K562 (cell line): ENCODE results near the gene RNASET2. TPM values are rescaled to one million over a fixed set of nuclear protein-coding genes. Genes with fewer than 3 reads are reported as not detected.

ENCODE experiments used
- CAMTA2 ChIP-seq: fragments of 250-450 bp; sonication (Bioruptor Pico); conservative IDR thresholded peaks from 2 replicates; pipeline ENCODE4 v1.5.1; 2022
- CTCF ChIP-seq, 3 experiments: IDR thresholded peaks in 2 of 3; conservative IDR thresholded peaks in 1 of 3; 2 replicates each; pipeline ENCODE4 v1.5.1; 2011 to 2012; ENCODE audit warnings: low read length in 3 of 3, mild to moderate bottlenecking in 3 of 3, control low read depth in 2 of 3, improper control_type of control experiment in 1 of 3, inconsistent platforms in 1 of 3, low read depth in 1 of 3, mixed read lengths in 1 of 3, moderate library complexity in 1 of 3; ENCODE audit not compliant: insufficient read depth in 2 of 3
- ELF4 ChIP-seq: fragments of 450-650 bp; formaldehyde crosslinking; IDR thresholded peaks from 2 replicates; pipeline ENCODE4 v1.4.0; 2022; ENCODE audit warnings: missing genetic modification characterization
- ELK1 ChIP-seq: sonication (generic); formaldehyde crosslinking; IDR thresholded peaks from 2 replicates; pipeline ENCODE4 v1.8.1; 2022; ENCODE audit warnings: missing genetic modification reagents
- HNRNPLL ChIP-seq: fragments of 200-400 bp; formaldehyde crosslinking; IDR thresholded peaks from 2 replicates; pipeline ENCODE4 v1.6.1; 2017; ENCODE audit warnings: low read length, low read depth, mild to moderate bottlenecking; ENCODE audit not compliant: poor library complexity, severe bottlenecking
- KLF16 ChIP-seq: IDR thresholded peaks from 2 replicates; pipeline ENCODE4 v1.6.1; 2016; ENCODE audit warnings: antibody characterized with exemption
- L3MBTL2 ChIP-seq: fragments of 450-650 bp; IDR thresholded peaks from 2 replicates; pipeline ENCODE4 v1.6.1; 2016; ENCODE audit warnings: mild to moderate bottlenecking, moderate library complexity
- MGA ChIP-seq: fragments of 450-650 bp; IDR thresholded peaks from 2 replicates; pipeline ENCODE4 v1.6.1; 2016; ENCODE audit warnings: mild to moderate bottlenecking, moderate library complexity
- NBN ChIP-seq: fragments of 450-650 bp; IDR thresholded peaks from 2 replicates; pipeline ENCODE4 v1.6.1; 2016; ENCODE audit warnings: low read depth, mild to moderate bottlenecking
- NFIC ChIP-seq: fragments of 450-650 bp; IDR thresholded peaks from 2 replicates; pipeline ENCODE4 v1.6.1; 2017; ENCODE audit warnings: mild to moderate bottlenecking, inconsistent platforms
- SRSF3 ChIP-seq: fragments of 200-400 bp; formaldehyde crosslinking; IDR thresholded peaks from 2 replicates; pipeline ENCODE4 v1.6.1; 2016; ENCODE audit warnings: mild to moderate bottlenecking, low read length, moderate library complexity; ENCODE audit not compliant: insufficient read depth
- SRSF7 ChIP-seq: fragments of 200-400 bp; formaldehyde crosslinking; optimal IDR thresholded peaks from 2 replicates; pipeline ENCODE3; 2017; ENCODE audit warnings: mild to moderate bottlenecking, low read depth, low read length
- ZBTB17 ChIP-seq: fragments of 450-650 bp; formaldehyde crosslinking; IDR thresholded peaks from 2 replicates; pipeline ENCODE4 v1.4.0; 2020; ENCODE audit warnings: mild to moderate bottlenecking
- ZNF347 ChIP-seq: fragments of 450-650 bp; formaldehyde crosslinking; IDR thresholded peaks from 2 replicates; pipeline ENCODE4 v1.4.0; 2020; ENCODE audit warnings: low read depth, mild to moderate bottlenecking, moderate library complexity
- ZNF436 ChIP-seq: fragments of 250-450, 450-650 bp; sonication (Bioruptor Pico); formaldehyde crosslinking; IDR thresholded peaks from 2 replicates; pipeline ENCODE4 v1.7.0; 2020; ENCODE audit warnings: mild to moderate bottlenecking
- ZNF586 ChIP-seq: fragments of 450-650 bp; formaldehyde crosslinking; conservative IDR thresholded peaks from 2 replicates; pipeline ENCODE4 v1.4.0; 2020; ENCODE audit warnings: mild to moderate bottlenecking, moderate library complexity
- polyA plus RNA-seq, 8 experiments: library from polyadenylated mRNA; depleted of rRNA in 4 of 8; stranded (reverse) in 5 of 8; unstranded in 3 of 8; fragments of >200 nt; fragmentation: Nextera tagmentation in 2 of 8; fragmentation: Illumina TruSeq in 1 of 8; extraction: Ambion mirVana in 2 of 8; extraction: Trizol in 1 of 8; gene quantifications; 2 replicates each; pipeline versions ENCODE4 v1.2.1 to v1.2.3, GENCODE V29; 2011 to 2014; ENCODE audit warnings: inconsistent platforms in 1 of 8, missing spikeins in 1 of 8
- total RNA-seq, 7 experiments: library from RNA; depleted of rRNA in 6 of 7; stranded (reverse); fragments of >200 nt in 6 of 7; fragmentation: Illumina TruSeq in 2 of 7; extraction: Trizol in 2 of 7; gene quantifications; 2 replicates each; pipeline versions ENCODE4 v1.2.1 to v1.2.3, GENCODE V29; 2011 to 2021; ENCODE audit warnings: low replicate concordance in 1 of 7

The RNASET2 gene
- total and polyA plus RNA-seq, 9 of the 15 experiments (the other 6 are each of a cell fraction or from before 2014, with no cell fraction given) = 7.4 to 141 (median 91.3) TPM

GRCh38 chr6:166930354-166930891 is 25.9 kb downstream of the RNASET2 start (continued):
- no peak for TF ChIP-seq MGA
- no peak for TF ChIP-seq ZNF586
- TF ChIP-seq NFIC = no peak
- TF ChIP-seq CTCF (IDR thresholded peaks at IDR 0.05 in 2 of 3, conservative IDR thresholded peaks at IDR 0.05 in 1 of 3; ENCODE audit: insufficient read depth in 2 of 3, low read depth in 1 of 3, low read length in 3 of 3) = no peak
- no peak for TF ChIP-seq ELK1 (CRISPR knock-in tag)
- no peak for TF ChIP-seq SRSF3
- TF ChIP-seq KLF16 = no peak
- TF ChIP-seq CAMTA2 = no peak
- no peak for TF ChIP-seq ZBTB17 (CRISPR knock-in tag)
- no peak for TF ChIP-seq SRSF7
- TF ChIP-seq L3MBTL2 = no peak
- TF ChIP-seq HNRNPLL = no peak
- TF ChIP-seq ELF4 = no peak
- TF ChIP-seq ZNF347 = no peak
- TF ChIP-seq ZNF436 = no peak
- TF ChIP-seq NBN = no peak
